HEK293 (cell line): ENCODE data around the gene DCAF8.

Source experiments
- FEZF1 ChIP-seq: fragments of 450-650 bp; formaldehyde crosslinking; IDR thresholded peaks from 2 replicates; pipeline ENCODE4 v1.5.1; 2016; ENCODE audit warnings: missing biosample characterization, missing genetic modification characterization
- GFI1B ChIP-seq: fragments of 450-650 bp; formaldehyde crosslinking; IDR thresholded peaks from 2 replicates; pipeline ENCODE4 v1.5.1; 2016; ENCODE audit warnings: missing biosample characterization, missing genetic modification characterization
- GLIS2 ChIP-seq: fragments of 450-650 bp; formaldehyde crosslinking; IDR thresholded peaks from 2 replicates; pipeline ENCODE4 v1.5.1; 2016; ENCODE audit warnings: missing biosample characterization, missing genetic modification characterization
- INSM2 ChIP-seq: fragments of 450-650 bp; formaldehyde crosslinking; IDR thresholded peaks from 2 replicates; pipeline ENCODE4 v1.5.1; 2016; ENCODE audit warnings: missing biosample characterization, missing genetic modification characterization
- MZF1 ChIP-seq: fragments of 450-650 bp; formaldehyde crosslinking; IDR thresholded peaks from 2 replicates; pipeline ENCODE4 v1.5.1; 2017; ENCODE audit warnings: missing biosample characterization, missing genetic modification characterization, borderline replicate concordance
- TRIM28 ChIP-seq: IDR thresholded peaks from 2 replicates; pipeline ENCODE4 v1.6.1; 2011; ENCODE audit warnings: low read length, control low read depth, borderline replicate concordance
- WT1 ChIP-seq: fragments of 450-650 bp; formaldehyde crosslinking; IDR thresholded peaks from 2 replicates; pipeline ENCODE4 v1.5.1; 2016; ENCODE audit warnings: missing biosample characterization, missing genetic modification characterization
- ZBTB17 ChIP-seq: fragments of 450-650 bp; formaldehyde crosslinking; IDR thresholded peaks from 2 replicates; pipeline ENCODE4 v1.5.1; 2016; ENCODE audit warnings: missing biosample characterization, missing genetic modification characterization
- ZBTB21 ChIP-seq: fragments of 450-650 bp; formaldehyde crosslinking; IDR thresholded peaks from 2 replicates; pipeline ENCODE4 v1.5.1; 2017; ENCODE audit warnings: missing biosample characterization, missing genetic modification characterization
- ZEB2 ChIP-seq: fragments of 450-650 bp; formaldehyde crosslinking; IDR thresholded peaks from 2 replicates; pipeline ENCODE4 v1.5.1; 2016; ENCODE audit warnings: missing biosample characterization, missing genetic modification characterization
- ZFP69B ChIP-seq: fragments of 450-650 bp; formaldehyde crosslinking; IDR thresholded peaks from 2 replicates; pipeline ENCODE4 v1.5.1; 2016; ENCODE audit warnings: missing biosample characterization, missing genetic modification characterization
- ZNF133 ChIP-seq: fragments of 450-650 bp; formaldehyde crosslinking; IDR thresholded peaks from 2 replicates; pipeline ENCODE4 v1.5.1; 2016; ENCODE audit warnings: missing biosample characterization, missing genetic modification characterization
- ZNF2 ChIP-seq: fragments of 450-650 bp; formaldehyde crosslinking; IDR thresholded peaks from 2 replicates; pipeline ENCODE4 v1.5.1; 2016; ENCODE audit warnings: missing biosample characterization, missing genetic modification characterization
- ZNF24 ChIP-seq: fragments of 450-650 bp; formaldehyde crosslinking; IDR thresholded peaks from 2 replicates; pipeline ENCODE4 v1.5.1; 2016; ENCODE audit warnings: missing biosample characterization, missing genetic modification characterization
- ZNF324 ChIP-seq: fragments of 450-650 bp; formaldehyde crosslinking; IDR thresholded peaks from 2 replicates; pipeline ENCODE4 v1.5.1; 2016; ENCODE audit warnings: missing biosample characterization, missing genetic modification characterization
- ZNF335 ChIP-seq: fragments of 450-650 bp; formaldehyde crosslinking; conservative IDR thresholded peaks from 2 replicates; pipeline ENCODE4 v1.5.1; 2016; ENCODE audit warnings: missing biosample characterization, missing genetic modification characterization
- ZNF366 ChIP-seq: fragments of 450-650 bp; formaldehyde crosslinking; conservative IDR thresholded peaks from 2 replicates; pipeline ENCODE4 v1.5.1; 2016; ENCODE audit warnings: missing biosample characterization, missing genetic modification characterization
- ZNF394 ChIP-seq: fragments of 450-650 bp; formaldehyde crosslinking; IDR thresholded peaks from 2 replicates; pipeline ENCODE4 v1.5.1; 2016; ENCODE audit warnings: missing biosample characterization, missing genetic modification characterization, mild to moderate bottlenecking, moderate library complexity, borderline replicate concordance
- ZNF48 ChIP-seq: fragments of 450-650 bp; formaldehyde crosslinking; IDR thresholded peaks from 2 replicates; pipeline ENCODE4 v1.5.1; 2016; ENCODE audit warnings: missing biosample characterization, missing genetic modification characterization
- ZNF501 ChIP-seq: fragments of 450-650 bp; formaldehyde crosslinking; IDR thresholded peaks from 2 replicates; pipeline ENCODE4 v1.5.1; 2016; ENCODE audit warnings: missing biosample characterization, missing genetic modification characterization
- ZNF548 ChIP-seq: fragments of 450-650 bp; formaldehyde crosslinking; IDR thresholded peaks from 2 replicates; pipeline ENCODE4 v1.5.1; 2016; ENCODE audit warnings: missing biosample characterization, missing genetic modification characterization
- ZNF785 ChIP-seq: fragments of 450-650 bp; formaldehyde crosslinking; IDR thresholded peaks from 2 replicates; pipeline ENCODE4 v1.5.1; 2016; ENCODE audit warnings: missing biosample characterization, missing genetic modification characterization
- TF ChIP-seq, protein P1 (sequence below): fragments of 450-650 bp; formaldehyde crosslinking; IDR thresholded peaks from 2 replicates; pipeline ENCODE4 v1.5.1; 2016; ENCODE audit warnings: missing biosample characterization, missing genetic modification characterization
- TF ChIP-seq, protein P2 (sequence below): fragments of 450-650 bp; formaldehyde crosslinking; conservative IDR thresholded peaks from 2 replicates; pipeline ENCODE4 v1.5.1; 2016; ENCODE audit warnings: low read depth, missing biosample characterization, missing genetic modification characterization
- TF ChIP-seq, protein P3 (sequence below): fragments of 450-650 bp; formaldehyde crosslinking; IDR thresholded peaks from 2 replicates; pipeline ENCODE4 v1.5.1; 2016; ENCODE audit warnings: missing biosample characterization, missing genetic modification characterization
- TF ChIP-seq, protein P4 (sequence below): fragments of 450-650 bp; IDR thresholded peaks from 2 replicates; pipeline ENCODE4 v1.5.1; 2018; ENCODE audit warnings: missing biosample characterization, mild to moderate bottlenecking, missing genetic modification characterization
- TF ChIP-seq, protein P5 (sequence below): fragments of 450-650 bp; formaldehyde crosslinking; IDR thresholded peaks from 2 replicates; pipeline ENCODE4 v1.5.1; 2016; ENCODE audit warnings: missing biosample characterization, missing genetic modification characterization, low read depth

The DCAF8 gene

GRCh38 chr1:160193091-160193819 is 69.1 kb downstream of the DCAF8 start (continued):
- TF ChIP-seq, protein P1, sequence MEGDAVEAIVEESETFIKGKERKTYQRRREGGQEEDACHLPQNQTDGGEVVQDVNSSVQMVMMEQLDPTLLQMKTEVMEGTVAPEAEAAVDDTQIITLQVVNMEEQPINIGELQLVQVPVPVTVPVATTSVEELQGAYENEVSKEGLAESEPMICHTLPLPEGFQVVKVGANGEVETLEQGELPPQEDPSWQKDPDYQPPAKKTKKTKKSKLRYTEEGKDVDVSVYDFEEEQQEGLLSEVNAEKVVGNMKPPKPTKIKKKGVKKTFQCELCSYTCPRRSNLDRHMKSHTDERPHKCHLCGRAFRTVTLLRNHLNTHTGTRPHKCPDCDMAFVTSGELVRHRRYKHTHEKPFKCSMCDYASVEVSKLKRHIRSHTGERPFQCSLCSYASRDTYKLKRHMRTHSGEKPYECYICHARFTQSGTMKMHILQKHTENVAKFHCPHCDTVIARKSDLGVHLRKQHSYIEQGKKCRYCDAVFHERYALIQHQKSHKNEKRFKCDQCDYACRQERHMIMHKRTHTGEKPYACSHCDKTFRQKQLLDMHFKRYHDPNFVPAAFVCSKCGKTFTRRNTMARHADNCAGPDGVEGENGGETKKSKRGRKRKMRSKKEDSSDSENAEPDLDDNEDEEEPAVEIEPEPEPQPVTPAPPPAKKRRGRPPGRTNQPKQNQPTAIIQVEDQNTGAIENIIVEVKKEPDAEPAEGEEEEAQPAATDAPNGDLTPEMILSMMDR = peak; percentile 90
- peak; percentile 57; the same call in 1 of the 2 replicates for TF ChIP-seq ZNF324 (tag by site-specific recombination)
- peak; percentile 32; the same call in 1 of the 2 replicates for TF ChIP-seq ZNF366 (tag by site-specific recombination)
- TF ChIP-seq ZNF24 (tag by site-specific recombination) = peak; percentile 84
- TF ChIP-seq ZEB2 (tag by site-specific recombination) = peak; percentile 60
- peak; percentile 30; the same call in 1 of the 2 replicates for TF ChIP-seq WT1
- no peak for TF ChIP-seq FEZF1 (tag by site-specific recombination)
- TF ChIP-seq ZFP69B (tag by site-specific recombination) = peak; percentile 36; the same call in 1 of the 2 replicates
- TF ChIP-seq ZNF133 (tag by site-specific recombination) = no peak
- 0 out of 2 replicates have a peak, but pooled peaks have one; percentile 71 for TF ChIP-seq ZNF501 (tag by site-specific recombination)
- no peak for TF ChIP-seq ZNF785 (tag by site-specific recombination)
- peak; percentile 60; the same call in 1 of the 2 replicates for TF ChIP-seq INSM2 (tag by site-specific recombination)
- no peak for TF ChIP-seq ZNF548 (tag by site-specific recombination)
- TF ChIP-seq, protein P2, sequence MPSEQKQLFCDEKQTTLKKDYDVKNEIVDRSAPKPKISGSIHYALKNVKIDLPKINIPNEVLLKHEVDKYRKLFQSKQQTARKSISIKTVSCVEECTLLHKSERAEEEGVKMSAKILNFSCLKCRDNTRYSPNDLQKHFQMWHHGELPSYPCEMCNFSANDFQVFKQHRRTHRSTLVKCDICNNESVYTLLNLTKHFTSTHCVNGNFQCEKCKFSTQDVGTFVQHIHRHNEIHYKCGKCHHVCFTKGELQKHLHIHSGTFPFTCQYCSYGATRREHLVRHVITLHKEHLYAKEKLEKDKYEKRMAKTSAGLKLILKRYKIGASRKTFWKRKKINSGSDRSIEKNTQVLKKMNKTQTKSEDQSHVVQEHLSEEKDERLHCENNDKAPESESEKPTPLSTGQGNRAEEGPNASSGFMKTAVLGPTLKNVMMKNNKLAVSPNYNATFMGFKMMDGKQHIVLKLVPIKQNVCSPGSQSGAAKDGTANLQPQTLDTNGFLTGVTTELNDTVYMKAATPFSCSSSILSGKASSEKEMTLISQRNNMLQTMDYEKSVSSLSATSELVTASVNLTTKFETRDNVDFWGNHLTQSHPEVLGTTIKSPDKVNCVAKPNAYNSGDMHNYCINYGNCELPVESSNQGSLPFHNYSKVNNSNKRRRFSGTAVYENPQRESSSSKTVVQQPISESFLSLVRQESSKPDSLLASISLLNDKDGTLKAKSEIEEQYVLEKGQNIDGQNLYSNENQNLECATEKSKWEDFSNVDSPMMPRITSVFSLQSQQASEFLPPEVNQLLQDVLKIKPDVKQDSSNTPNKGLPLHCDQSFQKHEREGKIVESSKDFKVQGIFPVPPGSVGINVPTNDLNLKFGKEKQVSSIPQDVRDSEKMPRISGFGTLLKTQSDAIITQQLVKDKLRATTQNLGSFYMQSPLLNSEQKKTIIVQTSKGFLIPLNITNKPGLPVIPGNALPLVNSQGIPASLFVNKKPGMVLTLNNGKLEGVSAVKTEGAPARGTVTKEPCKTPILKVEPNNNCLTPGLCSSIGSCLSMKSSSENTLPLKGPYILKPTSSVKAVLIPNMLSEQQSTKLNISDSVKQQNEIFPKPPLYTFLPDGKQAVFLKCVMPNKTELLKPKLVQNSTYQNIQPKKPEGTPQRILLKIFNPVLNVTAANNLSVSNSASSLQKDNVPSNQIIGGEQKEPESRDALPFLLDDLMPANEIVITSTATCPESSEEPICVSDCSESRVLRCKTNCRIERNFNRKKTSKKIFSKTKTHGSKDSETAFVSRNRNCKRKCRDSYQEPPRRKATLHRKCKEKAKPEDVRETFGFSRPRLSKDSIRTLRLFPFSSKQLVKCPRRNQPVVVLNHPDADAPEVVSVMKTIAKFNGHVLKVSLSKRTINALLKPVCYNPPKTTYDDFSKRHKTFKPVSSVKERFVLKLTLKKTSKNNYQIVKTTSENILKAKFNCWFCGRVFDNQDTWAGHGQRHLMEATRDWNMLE (tag by site-specific recombination) = no peak
- no peak for TF ChIP-seq MZF1
- TF ChIP-seq, protein P3, sequence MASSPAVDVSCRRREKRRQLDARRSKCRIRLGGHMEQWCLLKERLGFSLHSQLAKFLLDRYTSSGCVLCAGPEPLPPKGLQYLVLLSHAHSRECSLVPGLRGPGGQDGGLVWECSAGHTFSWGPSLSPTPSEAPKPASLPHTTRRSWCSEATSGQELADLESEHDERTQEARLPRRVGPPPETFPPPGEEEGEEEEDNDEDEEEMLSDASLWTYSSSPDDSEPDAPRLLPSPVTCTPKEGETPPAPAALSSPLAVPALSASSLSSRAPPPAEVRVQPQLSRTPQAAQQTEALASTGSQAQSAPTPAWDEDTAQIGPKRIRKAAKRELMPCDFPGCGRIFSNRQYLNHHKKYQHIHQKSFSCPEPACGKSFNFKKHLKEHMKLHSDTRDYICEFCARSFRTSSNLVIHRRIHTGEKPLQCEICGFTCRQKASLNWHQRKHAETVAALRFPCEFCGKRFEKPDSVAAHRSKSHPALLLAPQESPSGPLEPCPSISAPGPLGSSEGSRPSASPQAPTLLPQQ (tag by site-specific recombination) = peak; percentile 71
- peak; percentile 43; the same call in 1 of the 2 replicates for TF ChIP-seq ZBTB21
- TF ChIP-seq, protein P4, sequence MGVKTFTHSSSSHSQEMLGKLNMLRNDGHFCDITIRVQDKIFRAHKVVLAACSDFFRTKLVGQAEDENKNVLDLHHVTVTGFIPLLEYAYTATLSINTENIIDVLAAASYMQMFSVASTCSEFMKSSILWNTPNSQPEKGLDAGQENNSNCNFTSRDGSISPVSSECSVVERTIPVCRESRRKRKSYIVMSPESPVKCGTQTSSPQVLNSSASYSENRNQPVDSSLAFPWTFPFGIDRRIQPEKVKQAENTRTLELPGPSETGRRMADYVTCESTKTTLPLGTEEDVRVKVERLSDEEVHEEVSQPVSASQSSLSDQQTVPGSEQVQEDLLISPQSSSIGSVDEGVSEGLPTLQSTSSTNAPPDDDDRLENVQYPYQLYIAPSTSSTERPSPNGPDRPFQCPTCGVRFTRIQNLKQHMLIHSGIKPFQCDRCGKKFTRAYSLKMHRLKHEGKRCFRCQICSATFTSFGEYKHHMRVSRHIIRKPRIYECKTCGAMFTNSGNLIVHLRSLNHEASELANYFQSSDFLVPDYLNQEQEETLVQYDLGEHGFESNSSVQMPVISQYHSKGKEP (tag by site-specific recombination) = no peak
- TF ChIP-seq, protein P5, sequence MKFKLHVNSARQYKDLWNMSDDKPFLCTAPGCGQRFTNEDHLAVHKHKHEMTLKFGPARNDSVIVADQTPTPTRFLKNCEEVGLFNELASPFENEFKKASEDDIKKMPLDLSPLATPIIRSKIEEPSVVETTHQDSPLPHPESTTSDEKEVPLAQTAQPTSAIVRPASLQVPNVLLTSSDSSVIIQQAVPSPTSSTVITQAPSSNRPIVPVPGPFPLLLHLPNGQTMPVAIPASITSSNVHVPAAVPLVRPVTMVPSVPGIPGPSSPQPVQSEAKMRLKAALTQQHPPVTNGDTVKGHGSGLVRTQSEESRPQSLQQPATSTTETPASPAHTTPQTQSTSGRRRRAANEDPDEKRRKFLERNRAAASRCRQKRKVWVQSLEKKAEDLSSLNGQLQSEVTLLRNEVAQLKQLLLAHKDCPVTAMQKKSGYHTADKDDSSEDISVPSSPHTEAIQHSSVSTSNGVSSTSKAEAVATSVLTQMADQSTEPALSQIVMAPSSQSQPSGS (tag by site-specific recombination) = peak; percentile 80
- 0 out of 2 replicates have a peak, but pooled peaks have one; percentile 33 for TF ChIP-seq ZBTB17
- peak; percentile 61 for TF ChIP-seq ZNF335 (tag by site-specific recombination)
- TF ChIP-seq ZNF48 (tag by site-specific recombination) = no peak
- peak; percentile 73 for TF ChIP-seq ZNF2 (tag by site-specific recombination)
- peak; percentile 42; the same call in 1 of the 2 replicates for TF ChIP-seq TRIM28
- peak; percentile 40 for TF ChIP-seq GLIS2 (tag by site-specific recombination)
- no peak for TF ChIP-seq GFI1B
- TF ChIP-seq ZNF394 (tag by site-specific recombination) = peak; percentile 95
